Mucosa of stomach (tissue), 1 donor: ENCODE results near the gene GRK2.
A peak's percentile ranks its signal among the peaks of the same experiment; 100 is the strongest.

Experiments used
- H3K27me3 ChIP-seq: one replicate; pipeline ENCODE4 v1.7.0; 2013; ENCODE audit warnings: mild to moderate bottlenecking, low read length; ENCODE audit not compliant: control insufficient read depth, insufficient read depth
- H3K36me3 ChIP-seq: one replicate; pipeline ENCODE4 v1.7.0; 2013; ENCODE audit warnings: low read length; ENCODE audit not compliant: control insufficient read depth, insufficient read depth
- H3K4me1 ChIP-seq: one replicate; pipeline ENCODE4 v1.7.0; 2013; ENCODE audit warnings: mild to moderate bottlenecking, low read length; ENCODE audit not compliant: control insufficient read depth, insufficient read depth
- H3K4me3 ChIP-seq: one replicate; pipeline ENCODE4 v1.7.0; 2013; ENCODE audit warnings: low read length
- H3K9ac ChIP-seq: one replicate; pipeline ENCODE4 v1.7.0; 2013; ENCODE audit warnings: mild to moderate bottlenecking, low read length, moderate library complexity
- H3K9me3 ChIP-seq: one replicate; pipeline ENCODE4 v1.7.0; 2013; ENCODE audit warnings: mild to moderate bottlenecking, low read length, moderate library complexity; ENCODE audit not compliant: control insufficient read depth
- donor health status: Pancreatic carcinoma.

The GRK2 gene

DNA sequence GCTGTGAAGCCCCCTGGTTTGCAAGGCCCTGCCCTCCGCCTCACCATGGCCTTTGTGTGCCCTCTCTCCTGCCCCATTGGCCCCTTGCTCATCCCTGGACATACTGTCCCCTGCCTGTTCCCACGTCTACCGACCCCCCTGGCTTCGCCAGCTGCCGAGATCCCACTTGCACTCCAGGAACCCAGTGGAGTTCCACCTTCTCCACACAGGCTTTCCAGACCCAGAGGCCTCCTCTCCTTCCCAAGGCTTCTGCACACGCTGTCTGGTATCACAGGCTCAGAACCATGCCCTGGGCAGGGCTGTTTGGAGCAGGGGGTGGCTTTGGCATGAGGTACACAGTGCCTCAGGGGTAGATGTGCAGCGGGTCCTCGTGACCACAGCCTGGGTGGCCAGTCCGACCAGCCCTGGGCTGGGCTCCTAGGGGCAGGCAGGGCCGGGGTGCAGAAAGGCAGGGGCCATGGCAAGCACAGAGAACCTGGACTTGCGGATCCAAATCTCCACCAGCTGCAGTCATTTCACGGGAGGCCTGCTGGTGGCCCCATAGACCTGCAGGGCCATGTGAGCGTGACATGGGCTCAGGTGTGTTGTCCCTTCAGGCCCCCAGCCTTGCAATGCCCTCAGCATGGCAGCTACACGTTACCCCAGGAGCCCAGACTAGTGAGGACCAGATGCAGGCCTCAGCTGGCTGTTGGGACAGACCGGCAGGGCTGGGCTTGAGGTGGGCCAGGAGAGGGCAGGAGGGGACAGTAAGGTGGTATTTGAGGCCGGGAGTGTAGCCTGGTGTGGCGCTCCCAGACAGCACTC lies 9.5 kb downstream of the GRK2 start:
- Histone ChIP-seq H3K27me3 (no peaks in the 10 kb centered on the region), H3K4me1 (peaks cover 74% of the 10 kb centered on the region), H3K4me3 (no peak overlapping the region), H3K9ac (no peak overlapping the region), H3K9me3 (no peaks in the 10 kb centered on the region), H3K36me3 (peaks cover 25% of the 10 kb centered on the region)

DNA sequence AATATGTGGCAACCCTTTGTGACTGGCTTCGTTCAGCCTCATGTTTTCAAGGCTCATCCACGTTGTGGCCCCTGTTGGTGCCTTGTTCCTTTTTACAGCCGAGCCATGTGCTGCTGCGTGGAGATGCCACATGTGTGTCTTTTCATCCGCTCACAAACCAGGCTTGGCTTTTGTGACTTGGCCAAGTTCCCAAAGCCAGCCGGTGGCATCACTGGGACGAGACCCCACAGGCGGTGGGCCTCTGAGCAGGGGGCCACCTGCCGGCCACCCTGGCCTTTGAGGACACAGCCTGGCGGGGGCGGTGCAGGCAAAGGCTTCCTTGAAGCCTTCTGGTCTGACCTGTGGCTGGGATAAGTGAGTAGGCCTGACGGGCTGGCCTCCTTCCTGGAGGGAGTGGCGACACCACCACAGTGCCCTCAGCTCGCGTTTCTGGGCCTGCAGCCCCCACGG lies 10.5 kb downstream of the GRK2 start:
- Histone ChIP-seq H3K4me1 (peaks cover 64% of the 10 kb centered on the region), H3K9ac (peak overlapping the region; percentile 72), H3K36me3 (peaks cover 35% of the 10 kb centered on the region), H3K4me3 (no peak overlapping the region), H3K27me3 (no peaks in the 10 kb centered on the region), H3K9me3 (no peaks in the 10 kb centered on the region)

DNA sequence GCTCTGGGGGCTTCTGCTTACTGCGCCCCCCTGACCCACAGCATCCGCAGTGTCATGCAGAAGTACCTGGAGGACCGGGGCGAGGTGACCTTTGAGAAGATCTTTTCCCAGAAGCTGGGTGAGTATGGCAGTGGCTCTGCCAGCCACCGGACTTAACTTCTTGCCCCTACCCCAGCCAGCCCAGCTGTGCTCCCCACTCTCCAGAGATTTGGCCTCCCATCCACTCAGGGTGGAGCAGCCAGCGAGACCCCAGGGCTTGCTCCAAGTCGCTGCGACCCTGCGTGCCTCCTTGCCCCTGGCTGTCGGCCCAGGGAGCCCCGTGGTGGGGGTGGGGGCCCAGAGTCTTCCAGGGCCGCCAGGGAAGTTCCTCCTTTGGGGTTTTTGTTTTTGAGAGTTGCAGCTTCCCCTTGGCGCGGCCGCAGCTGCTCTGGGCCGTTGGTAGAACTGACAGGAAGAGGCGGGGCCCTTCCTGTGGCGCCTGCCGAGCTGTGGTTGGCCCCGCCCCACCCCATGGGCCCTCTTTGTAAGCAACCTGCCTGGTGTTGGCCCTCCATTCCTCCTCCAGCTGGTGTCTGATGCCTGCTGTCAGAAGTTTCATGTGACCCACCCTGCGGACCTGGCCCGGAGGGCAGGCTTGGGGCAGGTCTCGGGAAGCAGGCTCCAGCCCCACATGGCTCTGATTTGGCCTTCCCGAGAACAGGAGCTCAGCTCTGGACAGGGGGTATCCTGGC lies 11.1 kb downstream of the GRK2 start:
- H3K36me3 ChIP-seq: peaks cover 35% of the 10 kb centered on the region

DNA sequence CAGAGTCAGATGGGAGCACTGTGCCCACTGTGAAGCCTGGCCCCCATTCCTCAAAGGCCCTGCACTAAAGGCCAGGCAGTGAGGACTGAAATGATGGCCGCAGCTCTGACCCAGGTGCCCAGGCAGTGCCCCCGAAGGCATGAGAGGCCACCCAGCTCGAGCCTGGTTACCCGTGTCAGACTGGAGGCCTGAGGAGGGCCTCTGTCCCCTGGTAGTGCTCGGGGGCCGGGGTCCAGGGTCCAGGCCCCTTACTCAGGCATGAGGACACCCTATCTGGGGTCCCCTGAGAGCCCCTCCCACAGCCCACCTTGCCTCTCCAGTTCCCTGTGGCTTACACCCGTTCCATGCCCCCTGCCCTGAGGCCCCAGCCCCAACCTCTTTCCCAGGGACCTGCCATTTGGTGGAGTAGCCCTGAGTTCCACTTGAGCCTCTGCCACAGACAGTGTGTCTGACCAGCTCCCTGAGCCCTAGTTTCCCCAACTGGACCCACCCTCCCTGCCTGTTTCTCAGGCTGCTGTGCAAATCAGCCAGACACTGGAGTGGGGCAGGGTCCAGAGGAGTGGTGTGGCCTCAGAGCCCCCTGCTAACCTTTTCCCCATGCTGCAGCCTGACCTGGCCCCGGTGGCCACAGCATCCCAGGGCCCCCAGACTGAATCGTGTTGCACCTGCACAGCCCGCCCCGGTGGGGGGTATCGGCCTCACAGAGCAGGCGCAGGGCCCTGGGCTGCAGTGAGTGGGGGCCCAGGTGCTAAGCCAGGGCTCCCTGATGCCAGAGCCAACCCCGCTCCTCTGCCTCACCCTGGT lies 12.1 kb downstream of the GRK2 start:
- Histone ChIP-seq H3K27me3 (no peaks in the 10 kb centered on the region), H3K9me3 (no peaks in the 10 kb centered on the region), H3K4me1 (peaks cover 48% of the 10 kb centered on the region), H3K4me3 (no peak overlapping the region), H3K36me3 (peaks cover 43% of the 10 kb centered on the region), H3K9ac (peak overlapping the region; percentile 72)

More for the DNA sequence above, 11.1 kb downstream of the GRK2 start:
- Histone ChIP-seq H3K9ac (peak overlapping the region; percentile 72), H3K27me3 (no peaks in the 10 kb centered on the region), H3K4me1 (peaks cover 58% of the 10 kb centered on the region), H3K9me3 (no peaks in the 10 kb centered on the region), H3K4me3 (peak overlapping the region; percentile 14)

DNA sequence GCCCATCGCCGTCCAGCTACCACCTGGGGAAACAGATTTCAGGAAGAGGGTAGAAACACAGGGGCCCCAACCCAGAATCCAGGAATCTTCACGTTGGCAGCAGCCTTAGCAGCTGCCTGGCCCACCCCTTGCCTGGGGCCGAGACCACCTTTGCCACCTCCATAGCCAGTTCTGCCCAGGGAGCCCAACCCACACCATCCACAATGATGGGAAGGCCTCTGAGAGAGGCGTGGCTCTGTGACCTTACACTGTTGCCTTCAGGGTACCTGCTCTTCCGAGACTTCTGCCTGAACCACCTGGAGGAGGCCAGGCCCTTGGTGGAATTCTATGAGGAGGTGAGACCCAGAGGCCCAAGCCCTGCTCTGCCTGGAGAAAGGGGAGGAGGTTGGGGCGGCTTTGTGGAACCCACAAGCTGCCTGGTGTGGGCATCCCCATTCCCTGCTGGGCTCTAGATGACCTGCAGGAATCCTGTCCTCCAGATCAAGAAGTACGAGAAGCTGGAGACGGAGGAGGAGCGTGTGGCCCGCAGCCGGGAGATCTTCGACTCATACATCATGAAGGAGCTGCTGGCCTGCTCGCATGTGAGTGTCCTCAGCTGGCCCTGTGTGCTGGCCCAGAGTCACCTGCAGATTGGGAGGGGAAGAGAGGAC lies 12.8 kb downstream of the GRK2 start:
- no peaks in the 10 kb centered on the region for H3K9me3 ChIP-seq
- no peak overlapping the region for H3K9ac ChIP-seq
- no peak overlapping the region for H3K4me3 ChIP-seq
- peaks cover 42% of the 10 kb centered on the region for H3K4me1 ChIP-seq
- peaks cover 47% of the 10 kb centered on the region for H3K36me3 ChIP-seq
- no peaks in the 10 kb centered on the region for H3K27me3 ChIP-seq

DNA sequence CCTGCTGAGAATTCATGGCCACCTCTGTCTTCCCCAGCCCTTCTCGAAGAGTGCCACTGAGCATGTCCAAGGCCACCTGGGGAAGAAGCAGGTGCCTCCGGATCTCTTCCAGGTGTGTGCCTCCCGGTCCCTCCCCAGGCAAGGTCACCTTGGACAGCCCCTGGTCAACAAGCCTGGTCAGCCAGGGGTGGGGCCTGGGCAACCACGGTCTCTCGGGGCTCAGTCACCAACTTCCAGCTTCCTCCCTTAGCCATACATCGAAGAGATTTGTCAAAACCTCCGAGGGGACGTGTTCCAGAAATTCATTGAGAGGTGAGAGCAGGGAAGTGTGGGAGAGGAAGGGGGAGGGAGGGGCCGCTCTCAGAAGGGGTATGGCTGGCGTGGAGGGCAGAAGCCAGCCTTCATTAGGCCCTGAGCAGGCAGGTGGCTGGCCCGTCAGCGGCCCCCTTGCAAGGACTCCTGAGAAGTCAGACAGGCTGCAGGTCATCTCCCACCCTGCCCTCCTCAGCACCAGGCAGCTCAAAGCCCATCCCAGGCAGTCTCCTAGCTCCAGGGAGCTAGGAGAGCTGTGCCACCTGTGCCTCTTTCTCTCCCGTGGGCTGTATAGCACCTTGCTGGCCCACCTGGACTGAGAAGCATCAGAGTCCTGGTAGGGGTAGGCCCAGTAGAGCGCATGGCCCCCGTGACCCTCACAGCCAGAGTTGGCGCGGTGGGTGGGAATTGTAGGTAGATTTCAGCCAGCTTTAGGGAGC lies 13.5 kb downstream of the GRK2 start:
- H3K4me3 ChIP-seq: no peak overlapping the region
- H3K27me3 ChIP-seq: no peaks in the 10 kb centered on the region
- peaks cover 35% of the 10 kb centered on the region for H3K4me1 ChIP-seq
- H3K9me3 ChIP-seq: no peaks in the 10 kb centered on the region
- no peak overlapping the region for H3K9ac ChIP-seq
- peaks cover 50% of the 10 kb centered on the region for H3K36me3 ChIP-seq

DNA sequence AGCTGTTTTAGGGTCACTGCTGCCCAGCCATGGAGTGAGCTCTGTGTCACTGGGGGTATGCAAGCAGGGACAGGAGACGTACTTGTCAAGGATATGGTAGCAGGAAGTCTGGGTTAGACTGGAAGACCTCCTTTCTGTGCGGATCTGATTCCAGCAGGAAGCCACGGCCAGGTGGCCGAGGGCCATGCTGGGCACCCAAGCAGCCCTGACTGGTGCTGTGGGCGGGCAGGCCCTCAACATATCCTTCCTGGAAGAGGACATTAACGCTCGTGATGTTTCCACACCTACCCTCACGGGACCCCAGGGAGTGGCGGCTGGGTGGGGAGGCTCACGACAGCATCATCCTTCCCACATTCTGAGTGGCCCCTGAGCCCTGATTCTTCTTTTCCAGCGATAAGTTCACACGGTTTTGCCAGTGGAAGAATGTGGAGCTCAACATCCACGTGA lies 14.1 kb downstream of the GRK2 start:
- Histone ChIP-seq H3K36me3 (peaks cover 50% of the 10 kb centered on the region), H3K9ac (no peak overlapping the region), H3K4me1 (peaks cover 29% of the 10 kb centered on the region), H3K27me3 (no peaks in the 10 kb centered on the region), H3K4me3 (no peak overlapping the region), H3K9me3 (no peaks in the 10 kb centered on the region)

DNA sequence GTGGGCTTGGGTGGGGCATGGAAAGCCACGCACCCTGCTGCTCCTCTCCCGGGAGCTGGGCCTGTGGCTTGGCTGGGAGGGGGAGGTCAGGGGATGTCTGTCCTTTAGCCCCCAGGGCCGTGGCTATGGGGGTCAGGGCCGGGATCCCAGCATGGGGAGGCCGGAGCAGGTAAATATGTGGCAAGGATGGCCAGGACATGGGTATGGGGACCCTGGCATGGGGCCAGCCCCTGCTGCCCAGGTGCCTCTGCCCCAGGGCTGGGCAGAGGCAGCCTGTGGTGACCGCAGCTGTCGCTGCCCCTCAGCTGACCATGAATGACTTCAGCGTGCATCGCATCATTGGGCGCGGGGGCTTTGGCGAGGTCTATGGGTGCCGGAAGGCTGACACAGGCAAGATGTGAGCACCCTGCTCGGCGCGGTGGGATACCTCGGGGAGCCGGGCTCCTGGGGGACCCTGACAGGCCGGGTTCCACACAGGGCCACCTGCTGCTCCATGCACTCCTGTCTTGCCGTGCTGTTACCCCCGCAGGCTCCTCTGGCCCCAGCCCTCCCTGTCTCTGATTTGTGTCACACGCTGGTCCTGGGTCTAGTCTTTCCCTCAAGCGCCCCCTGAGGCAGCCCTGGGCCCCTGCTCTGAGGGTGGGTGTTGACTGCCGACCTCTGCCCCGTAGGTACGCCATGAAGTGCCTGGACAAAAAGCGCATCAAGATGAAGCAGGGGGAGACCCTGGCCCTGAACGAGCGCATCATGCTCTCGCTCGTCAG lies 14.7 kb downstream of the GRK2 start:
- Histone ChIP-seq H3K36me3 (peaks cover 50% of the 10 kb centered on the region), H3K27me3 (no peaks in the 10 kb centered on the region), H3K9ac (no peak overlapping the region), H3K4me3 (no peak overlapping the region), H3K9me3 (no peaks in the 10 kb centered on the region), H3K4me1 (peaks cover 23% of the 10 kb centered on the region)

DNA sequence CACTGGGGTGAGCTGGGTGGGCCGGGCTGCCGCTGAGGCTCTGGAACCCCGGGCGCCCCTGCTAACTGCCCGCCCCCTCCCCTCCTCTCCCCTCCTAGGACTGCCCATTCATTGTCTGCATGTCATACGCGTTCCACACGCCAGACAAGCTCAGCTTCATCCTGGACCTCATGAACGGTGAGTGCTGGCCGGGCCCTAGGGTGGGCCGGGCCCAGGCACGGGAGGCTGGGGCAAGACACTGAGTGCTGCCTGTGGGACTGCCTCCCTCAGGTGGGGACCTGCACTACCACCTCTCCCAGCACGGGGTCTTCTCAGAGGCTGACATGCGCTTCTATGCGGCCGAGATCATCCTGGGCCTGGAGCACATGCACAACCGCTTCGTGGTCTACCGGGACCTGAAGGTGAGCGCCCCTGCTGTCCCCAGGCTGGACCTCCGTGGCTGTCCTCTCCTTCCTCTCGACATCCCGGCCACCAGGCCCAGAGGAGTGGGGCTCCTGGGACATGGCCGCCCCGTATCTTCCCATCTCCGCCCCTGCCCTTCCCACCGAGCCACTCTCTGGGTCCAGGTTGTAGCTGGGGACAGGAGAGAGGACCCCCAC lies 15.4 kb downstream of the GRK2 start:
- Histone ChIP-seq H3K9me3 (no peaks in the 10 kb centered on the region), H3K27me3 (no peaks in the 10 kb centered on the region), H3K36me3 (peaks cover 50% of the 10 kb centered on the region), H3K9ac (no peak overlapping the region), H3K4me1 (peaks cover 16% of the 10 kb centered on the region), H3K4me3 (no peak overlapping the region)

DNA sequence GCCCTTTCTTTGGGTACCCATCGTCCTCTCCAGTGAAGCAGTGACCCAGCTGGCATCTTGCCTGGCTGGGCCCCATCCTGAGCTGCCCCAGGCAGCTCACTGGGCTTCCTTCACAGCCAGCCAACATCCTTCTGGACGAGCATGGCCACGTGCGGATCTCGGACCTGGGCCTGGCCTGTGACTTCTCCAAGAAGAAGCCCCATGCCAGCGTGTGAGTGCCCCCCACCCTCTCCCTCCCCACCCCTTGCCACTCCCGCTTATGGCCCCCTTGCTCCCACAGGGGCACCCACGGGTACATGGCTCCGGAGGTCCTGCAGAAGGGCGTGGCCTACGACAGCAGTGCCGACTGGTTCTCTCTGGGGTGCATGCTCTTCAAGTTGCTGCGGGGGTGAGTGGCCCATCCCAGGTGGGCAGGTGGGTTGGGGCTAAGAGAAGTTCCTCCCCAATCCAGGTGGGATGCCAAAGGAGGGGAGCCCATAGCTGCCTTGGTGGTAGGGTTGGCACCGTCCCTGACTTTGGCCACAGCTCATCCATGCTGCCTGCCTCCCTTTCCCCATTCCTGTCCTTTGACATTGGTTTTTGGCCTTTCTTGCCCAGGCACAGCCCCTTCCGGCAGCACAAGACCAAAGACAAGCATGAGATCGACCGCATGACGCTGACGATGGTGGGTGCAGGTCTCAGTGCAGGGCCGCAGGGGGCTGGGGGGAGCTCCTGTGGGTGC lies 16.0 kb downstream of the GRK2 start:
- Histone ChIP-seq H3K9ac (no peak overlapping the region), H3K4me3 (no peak overlapping the region), H3K9me3 (no peaks in the 10 kb centered on the region), H3K27me3 (no peaks in the 10 kb centered on the region), H3K4me1 (peaks cover 13% of the 10 kb centered on the region), H3K36me3 (peaks cover 50% of the 10 kb centered on the region)
